Bronchial epithelial cell (primary cell): Measurements from ENCODE around the gene GCLC. TPM values are rescaled to one million over a fixed set of nuclear protein-coding genes. Genes with fewer than 3 reads are reported as not detected.

Experiments
- DNase-seq: peaks from one replicate; pipeline ENCODE4 v3.0.0-alpha.2; 2010; ENCODE audit warnings: low read depth
- FAIRE-seq: peaks from 2 replicates; lab custom pipeline; 2011; peaks lifted over from hg19 to GRCh38; lab: Jason Lieb, UNC
- H3K27me3 ChIP-seq: 2 replicates; pipeline ENCODE4 v1.5.1; 2011; ENCODE audit warnings: low read length; ENCODE audit not compliant: control insufficient read depth, insufficient read depth
- H3K36me3 ChIP-seq: 2 replicates; pipeline ENCODE4 v1.5.1; 2011; ENCODE audit warnings: low read length; ENCODE audit not compliant: control insufficient read depth, insufficient read depth
- H3K4me3 ChIP-seq: 2 replicates; pipeline ENCODE4 v1.5.1; 2011; ENCODE audit warnings: mild to moderate bottlenecking, low read depth, low read length, control low read depth
- CTCF ChIP-seq: IDR thresholded peaks from 2 replicates; pipeline ENCODE4 v1.5.1; 2011; ENCODE audit warnings: mild to moderate bottlenecking, moderate library complexity, low read length, control low read depth, inconsistent platforms; ENCODE audit not compliant: insufficient read depth, severe bottlenecking
- total RNA-seq: library from RNA; depleted of rRNA; stranded (reverse); fragments of >200 nt; gene quantifications from 2 replicates; pipeline ENCODE4 v1.2.1, GENCODE V29; 2014

GCLC gene
- total RNA-seq, 1 donor from 2014 or later, result 74.8 TPM

GRCh38 chr6:53517021-53517420 lies 27.9 kb downstream of the GCLC start:
- Histone ChIP-seq H3K4me3 (no peak overlapping the region), H3K27me3 (no peaks in the 10 kb centered on the region), H3K36me3 (peaks cover 37% of the 10 kb centered on the region)
- TF ChIP-seq CTCF, result no peak
- DNase-seq, result peak; percentile 54
- no peak for FAIRE-seq

- H3K36me3 ChIP-seq, result peaks cover 34% of the 10 kb centered on the region
- DNase-seq, result no peak
- H3K4me3 ChIP-seq, result no peak overlapping the region
- no peak for FAIRE-seq
- no peak for TF ChIP-seq CTCF
- H3K27me3 ChIP-seq, result no peaks in the 10 kb centered on the region
Observed at GRCh38 chr6:53514677-53515076, 30.2 kb downstream of the GCLC start.

GRCh38 chr6:53513519-53513966 lies 31.4 kb downstream of the GCLC start:
- DNase-seq, result no peak
- H3K27me3 ChIP-seq, result no peaks in the 10 kb centered on the region
- H3K4me3 ChIP-seq, result no peak overlapping the region
- peaks cover 33% of the 10 kb centered on the region for H3K36me3 ChIP-seq
- FAIRE-seq, result no peak
- no peak for TF ChIP-seq CTCF

GRCh38 chr6:53513056-53513455 lies 31.8 kb downstream of the GCLC start:
- no peaks in the 10 kb centered on the region for H3K27me3 ChIP-seq
- DNase-seq (no peak), FAIRE-seq (no peak)
- TF ChIP-seq CTCF, result no peak
- H3K36me3 ChIP-seq, result peaks cover 34% of the 10 kb centered on the region
- H3K4me3 ChIP-seq, result no peak overlapping the region

- no peaks in the 10 kb centered on the region for H3K27me3 ChIP-seq
- FAIRE-seq (no peak), DNase-seq (no peak)
- no peak for TF ChIP-seq CTCF
- no peak overlapping the region for H3K4me3 ChIP-seq
- peaks cover 35% of the 10 kb centered on the region for H3K36me3 ChIP-seq
Observed at GRCh38 chr6:53512626-53513025, 32.3 kb downstream of the GCLC start.

- no peak for DNase-seq
- FAIRE-seq, result no peak
- no peak overlapping the region for H3K4me3 ChIP-seq
- no peak for TF ChIP-seq CTCF
- H3K36me3 ChIP-seq, result peaks cover 38% of the 10 kb centered on the region
- no peaks in the 10 kb centered on the region for H3K27me3 ChIP-seq
Observed at GRCh38 chr6:53510746-53511145, 34.2 kb downstream of the GCLC start.
